NCI-H526 treated with DMSO at 0.1 percent for 48 hours (cell line): ENCODE measurements around the gene MAST2.
"Not testable (repeated sequence)": the region's sequence is repeated elsewhere in the genome, so short reads cannot be mapped to it uniquely, and the experiment has no call there.

Experiments
- DNase-seq: peaks from one replicate; lab custom pipeline; 2025; lab: John Stamatoyannopoulos, UW

The MAST2 gene

GRCh38 chr1:46026531-46026930, 223.1 kb downstream of the MAST2 start:
- no peak for DNase-seq

GRCh38 chr1:46027788-46028573, 224.6 kb downstream of the MAST2 start:
- no peak for DNase-seq

- DNase-seq = no peak
Observed at GRCh38 chr1:46030074-46030870, 226.9 kb downstream of the MAST2 start.

- DNase-seq = no peak
Observed at GRCh38 chr1:46030876-46031660, 227.7 kb downstream of the MAST2 start.

GRCh38 chr1:46034601-46035516, 231.4 kb downstream of the MAST2 start:
- DNase-seq = no peak

- peak; percentile 79 for DNase-seq
Observed at GRCh38 chr1:46036894-46037839, 233.8 kb downstream of the MAST2 start.

- DNase-seq = no peak
Observed at GRCh38 chr1:46039571-46040052, 236.2 kb downstream of the MAST2 start.

GRCh38 chr1:46041551-46041950, 238.1 kb downstream of the MAST2 start:
- no peak for DNase-seq

- no peak for DNase-seq
Observed at GRCh38 chr1:46041974-46042373, 238.6 kb downstream of the MAST2 start.

- no peak for DNase-seq
Observed at GRCh38 chr1:46043458-46044017, 240.1 kb downstream of the MAST2 start.

- no peak for DNase-seq
Observed at GRCh38 chr1:46044116-46044515, 240.7 kb downstream of the MAST2 start.

GRCh38 chr1:46053734-46054133, 250.3 kb downstream of the MAST2 start:
- no peak for DNase-seq

- no peak for DNase-seq
Observed at GRCh38 chr1:46056325-46056724, 252.9 kb downstream of the MAST2 start.

- DNase-seq = not testable (repeated sequence)
Observed at GRCh38 chr1:46057215-46057614, 253.8 kb downstream of the MAST2 start.

- no peak for DNase-seq
Observed at GRCh38 chr1:46057781-46058180, 254.4 kb downstream of the MAST2 start.

GRCh38 chr1:46058936-46059335, 255.5 kb downstream of the MAST2 start:
- no peak for DNase-seq

- no peak for DNase-seq
Observed at GRCh38 chr1:46061146-46061545, 257.7 kb downstream of the MAST2 start.

GRCh38 chr1:46062651-46063319, 259.4 kb downstream of the MAST2 start:
- no peak for DNase-seq

GRCh38 chr1:46064708-46065107, 261.3 kb downstream of the MAST2 start:
- no peak for DNase-seq
